ENCODE results near the gene CLCN2.

DNA sequence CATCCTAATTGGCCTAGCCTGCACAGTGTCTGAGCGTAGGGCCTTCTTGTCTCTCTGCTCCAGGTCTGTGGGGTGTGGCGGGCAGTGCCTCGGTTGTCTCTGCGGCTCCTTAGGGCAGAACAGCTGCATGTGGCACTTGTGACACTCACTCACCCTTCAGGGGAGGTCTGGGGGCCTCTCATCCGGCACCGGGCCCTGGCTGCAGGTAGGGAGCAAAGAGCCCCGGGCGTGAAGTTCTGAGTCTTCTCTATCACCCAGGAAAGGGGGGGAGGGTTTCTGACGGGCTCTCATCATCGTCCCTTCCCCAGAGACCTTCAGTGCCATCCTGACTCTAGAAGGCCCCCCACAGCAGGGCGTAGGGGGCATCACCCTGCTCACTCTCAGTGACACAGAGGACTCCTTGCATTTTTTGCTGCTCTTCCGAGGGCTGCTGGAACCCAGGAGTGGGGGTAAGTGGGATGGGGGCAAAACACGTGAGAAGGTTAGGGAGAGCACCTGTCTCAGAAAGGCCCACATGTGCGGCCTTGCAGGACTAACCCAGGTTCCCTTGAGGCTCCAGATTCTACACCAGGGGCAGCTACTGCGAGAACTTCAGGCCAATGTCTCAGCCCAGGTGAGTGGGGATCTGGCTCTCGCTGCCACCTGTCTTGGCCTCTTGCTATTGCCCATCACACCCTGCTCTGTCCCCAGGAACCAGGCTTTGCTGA is 21.1 kb upstream of the CLCN2 start:
- TF ChIP-seq, protein P1, sequence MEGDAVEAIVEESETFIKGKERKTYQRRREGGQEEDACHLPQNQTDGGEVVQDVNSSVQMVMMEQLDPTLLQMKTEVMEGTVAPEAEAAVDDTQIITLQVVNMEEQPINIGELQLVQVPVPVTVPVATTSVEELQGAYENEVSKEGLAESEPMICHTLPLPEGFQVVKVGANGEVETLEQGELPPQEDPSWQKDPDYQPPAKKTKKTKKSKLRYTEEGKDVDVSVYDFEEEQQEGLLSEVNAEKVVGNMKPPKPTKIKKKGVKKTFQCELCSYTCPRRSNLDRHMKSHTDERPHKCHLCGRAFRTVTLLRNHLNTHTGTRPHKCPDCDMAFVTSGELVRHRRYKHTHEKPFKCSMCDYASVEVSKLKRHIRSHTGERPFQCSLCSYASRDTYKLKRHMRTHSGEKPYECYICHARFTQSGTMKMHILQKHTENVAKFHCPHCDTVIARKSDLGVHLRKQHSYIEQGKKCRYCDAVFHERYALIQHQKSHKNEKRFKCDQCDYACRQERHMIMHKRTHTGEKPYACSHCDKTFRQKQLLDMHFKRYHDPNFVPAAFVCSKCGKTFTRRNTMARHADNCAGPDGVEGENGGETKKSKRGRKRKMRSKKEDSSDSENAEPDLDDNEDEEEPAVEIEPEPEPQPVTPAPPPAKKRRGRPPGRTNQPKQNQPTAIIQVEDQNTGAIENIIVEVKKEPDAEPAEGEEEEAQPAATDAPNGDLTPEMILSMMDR (IDR thresholded peaks at IDR 0.05), result no peak
- no peak for TF ChIP-seq POLR2A (IDR thresholded peaks at IDR 0.05)
